ENCODE results near the gene HOXA9.

Gene HOXA9

GRCh38 chr7:27175626-27176523, 10.5 kb upstream of the HOXA9 start:
- no peak for DNase-seq

DNA sequence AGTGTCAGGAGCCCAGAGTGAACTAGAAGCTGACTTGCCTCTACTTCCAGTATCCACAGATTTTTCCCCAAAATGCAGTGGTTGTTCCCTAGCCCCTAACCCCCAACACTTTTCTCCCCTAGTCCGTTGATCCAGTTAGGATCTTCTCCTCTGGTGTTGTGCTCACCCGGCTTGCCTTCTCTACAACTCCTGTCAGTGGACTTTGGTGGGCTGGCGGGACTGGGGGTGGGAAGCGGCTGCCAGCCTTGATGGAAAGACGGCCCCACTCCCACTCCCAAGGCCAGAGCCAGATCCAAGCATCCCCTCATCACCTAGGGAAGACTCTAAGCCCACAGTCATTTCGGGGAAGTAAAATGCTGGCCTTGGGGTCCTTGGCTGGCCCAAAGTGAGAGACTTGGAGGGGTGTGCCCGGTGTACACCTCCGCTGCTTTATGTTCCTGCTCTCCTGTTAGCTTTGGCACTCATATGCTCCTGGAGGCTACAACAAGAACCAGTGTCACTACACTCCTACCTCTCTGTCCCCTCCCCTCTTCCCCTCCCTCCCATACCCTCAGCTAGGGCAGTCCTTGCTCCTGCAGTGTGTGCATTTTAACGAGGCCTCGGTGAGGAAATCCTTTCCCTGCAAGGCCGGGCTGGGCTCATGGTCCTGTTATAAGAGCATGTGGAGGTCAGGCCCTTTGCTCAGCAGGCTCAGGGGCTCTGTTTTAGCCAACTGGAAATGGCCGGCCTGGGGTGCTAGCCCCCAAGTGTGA, 9.7 kb upstream of the HOXA9 start:
- DNase-seq, result peak; percentile 50

GRCh38 chr7:27173956-27174873, 8.9 kb upstream of the HOXA9 start, which contains the start of gene HOXA10:
Gene HOXA10 (minus strand): TSS chr7:27174320. CDS start chr7:27174306, 14 bp downstream.
- peak; percentile 58 for DNase-seq

DNA sequence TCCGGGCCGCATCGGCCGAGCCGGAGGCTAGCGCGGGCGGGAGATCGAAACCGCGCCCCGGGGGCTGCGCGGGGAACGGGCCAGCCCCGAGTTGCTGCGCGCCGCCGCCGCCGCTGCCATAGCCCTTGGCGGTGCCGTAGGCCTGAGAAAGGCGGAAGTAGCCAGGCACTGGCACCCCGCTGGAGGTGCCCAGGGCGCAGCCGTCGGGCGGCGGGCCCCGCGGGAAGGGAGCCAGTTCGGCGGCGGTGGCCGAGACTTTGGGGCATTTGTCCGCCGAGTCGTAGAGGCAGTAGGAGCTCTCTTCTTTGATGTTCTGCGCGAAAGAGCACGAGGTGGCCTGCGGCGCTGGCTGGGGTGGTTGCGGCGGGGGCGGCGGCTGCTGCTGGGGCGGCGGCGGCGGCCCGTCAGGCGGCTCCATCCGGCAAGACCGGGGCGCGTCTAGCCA, 8.2 kb upstream of the HOXA9 start:
- peak; percentile 72 for DNase-seq

DNA sequence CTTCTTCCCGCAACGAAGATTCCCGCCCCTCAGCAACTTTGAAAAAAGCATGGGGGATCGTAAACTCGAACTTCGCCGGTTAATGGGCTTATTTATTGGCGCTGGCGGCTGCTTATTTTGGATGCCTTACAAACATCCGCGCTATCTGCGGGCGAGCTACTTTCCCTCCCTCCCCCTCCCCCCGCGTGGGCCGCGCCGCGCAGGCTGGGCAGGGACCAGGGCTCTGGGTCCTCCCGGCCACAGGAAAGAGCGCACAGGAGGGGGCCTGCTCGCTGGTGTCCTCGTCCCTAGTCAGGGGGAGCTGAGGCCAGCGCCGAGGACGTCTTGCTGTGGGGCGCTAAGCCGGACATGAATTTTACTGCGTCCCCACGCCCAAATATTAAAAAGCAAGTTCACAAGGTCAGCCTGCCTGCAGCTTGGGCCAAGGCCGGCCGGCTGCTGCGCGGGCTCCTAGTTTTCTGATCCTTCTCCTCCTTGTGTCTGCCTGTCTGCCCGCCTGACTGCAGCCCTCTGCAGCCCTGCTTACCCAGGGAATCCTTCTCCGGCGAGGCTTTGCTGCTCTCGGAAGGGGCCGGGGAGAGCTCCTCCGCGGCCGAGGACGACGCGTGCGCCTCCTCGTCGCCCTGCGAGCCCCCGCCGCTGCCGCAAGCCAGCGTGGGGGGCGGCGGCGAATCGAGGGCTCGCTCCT, 7.6 kb upstream of the HOXA9 start:
- DNase-seq, result peak; percentile 68

DNA sequence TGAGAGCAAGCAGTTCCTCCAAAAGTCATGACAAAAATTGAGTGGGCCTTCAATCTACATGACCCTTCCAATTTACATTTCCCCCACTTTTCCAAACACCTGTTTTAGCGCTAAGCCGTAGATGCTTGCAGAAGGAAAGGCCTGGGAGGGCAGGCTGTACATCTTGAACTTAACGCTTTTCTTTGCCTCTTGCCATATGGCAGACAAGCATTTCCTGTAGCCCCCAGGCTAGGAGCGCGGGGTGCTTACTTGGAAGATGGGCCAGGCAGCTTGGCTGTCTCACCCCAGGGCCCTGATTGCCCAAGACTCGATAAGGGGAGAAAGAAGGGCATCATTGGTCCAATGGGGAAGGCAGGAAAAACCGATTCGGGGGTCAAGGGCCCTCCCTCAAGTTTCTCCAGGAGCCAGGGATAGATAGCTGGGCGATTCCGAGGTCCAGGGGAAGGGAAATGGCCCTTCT, 7.0 kb upstream of the HOXA9 start:
- DNase-seq, result peak; percentile 62

DNA sequence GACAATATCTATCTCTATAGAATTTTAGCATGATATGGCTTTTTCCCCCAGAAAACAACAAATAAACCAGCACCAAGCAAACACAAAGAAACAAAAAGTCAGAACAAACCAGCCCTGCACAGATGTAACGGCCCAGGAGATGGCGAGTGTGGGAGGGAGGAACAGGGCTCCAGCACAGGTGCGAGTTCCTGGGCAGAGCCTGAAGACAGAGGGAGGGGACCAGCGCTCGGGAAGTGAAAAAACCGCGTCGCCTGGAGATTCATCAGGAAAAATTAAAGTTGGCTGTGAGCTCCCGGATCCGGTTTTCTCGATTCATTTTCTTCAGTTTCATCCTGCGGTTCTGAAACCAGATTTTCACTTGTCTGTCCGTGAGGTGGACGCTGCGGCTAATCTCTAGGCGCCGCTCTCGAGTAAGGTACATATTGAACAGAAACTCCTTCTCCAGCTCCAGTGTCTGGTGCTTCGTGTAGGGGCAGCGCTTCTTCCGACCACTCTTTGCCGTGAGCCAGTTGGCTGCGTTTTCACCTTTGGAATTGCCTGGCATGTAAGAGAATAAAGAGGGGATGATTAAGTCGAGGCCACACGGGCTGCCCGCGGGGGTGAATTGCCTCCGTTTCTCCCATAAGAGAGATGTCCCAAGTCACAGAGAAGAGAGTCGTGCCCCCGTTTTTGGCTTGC, 6.4 kb upstream of the HOXA9 start:
- peak; percentile 61 for DNase-seq

- peak; percentile 57 for DNase-seq
Measured at GRCh38 chr7:27171325-27171636, 5.9 kb upstream of the HOXA9 start.

DNA sequence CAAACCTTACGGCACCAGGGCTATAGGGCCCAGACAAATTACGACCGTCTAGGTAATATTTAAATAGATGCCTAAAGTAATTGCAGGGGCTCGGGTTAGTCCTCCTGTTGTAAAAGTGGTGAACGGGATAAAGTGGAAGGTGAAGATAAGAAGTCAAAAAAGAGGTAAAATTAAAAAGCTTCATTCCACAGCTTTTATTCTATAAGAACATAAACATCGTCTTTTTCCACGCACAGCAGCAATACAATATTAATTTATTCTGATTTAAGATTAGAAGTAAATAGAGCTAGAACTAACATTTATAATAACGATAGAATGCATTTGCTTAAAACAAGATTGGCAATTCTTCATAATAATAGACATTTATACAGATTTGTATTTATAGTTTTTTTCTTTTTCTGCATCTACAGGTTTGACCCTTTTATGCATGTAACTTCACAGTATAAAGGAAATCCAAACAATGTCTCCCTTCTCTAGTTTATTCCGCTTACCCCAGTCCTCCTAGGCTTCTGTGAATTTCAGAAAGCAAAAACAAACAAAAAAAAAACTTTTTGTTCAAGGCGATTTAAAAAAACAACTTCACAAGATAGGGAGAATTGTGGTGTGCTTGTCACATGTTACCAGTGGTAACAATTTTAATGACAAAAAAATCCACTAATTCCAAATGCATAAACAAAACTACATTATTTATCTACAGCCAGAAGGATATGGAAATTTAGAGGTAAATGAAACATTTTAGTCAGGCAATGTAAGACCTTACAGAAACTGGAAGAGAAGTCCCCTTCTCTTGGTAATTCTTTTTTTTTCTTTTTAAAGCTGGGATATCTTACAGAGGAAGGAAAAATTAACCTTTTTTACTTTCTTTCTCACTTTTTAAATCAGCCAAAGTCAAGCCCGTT, 5.3 kb upstream of the HOXA9 start:
- peak; percentile 47 for DNase-seq

GRCh38 chr7:27169658-27170425, 4.5 kb upstream of the HOXA9 start:
- DNase-seq, result no peak

DNA sequence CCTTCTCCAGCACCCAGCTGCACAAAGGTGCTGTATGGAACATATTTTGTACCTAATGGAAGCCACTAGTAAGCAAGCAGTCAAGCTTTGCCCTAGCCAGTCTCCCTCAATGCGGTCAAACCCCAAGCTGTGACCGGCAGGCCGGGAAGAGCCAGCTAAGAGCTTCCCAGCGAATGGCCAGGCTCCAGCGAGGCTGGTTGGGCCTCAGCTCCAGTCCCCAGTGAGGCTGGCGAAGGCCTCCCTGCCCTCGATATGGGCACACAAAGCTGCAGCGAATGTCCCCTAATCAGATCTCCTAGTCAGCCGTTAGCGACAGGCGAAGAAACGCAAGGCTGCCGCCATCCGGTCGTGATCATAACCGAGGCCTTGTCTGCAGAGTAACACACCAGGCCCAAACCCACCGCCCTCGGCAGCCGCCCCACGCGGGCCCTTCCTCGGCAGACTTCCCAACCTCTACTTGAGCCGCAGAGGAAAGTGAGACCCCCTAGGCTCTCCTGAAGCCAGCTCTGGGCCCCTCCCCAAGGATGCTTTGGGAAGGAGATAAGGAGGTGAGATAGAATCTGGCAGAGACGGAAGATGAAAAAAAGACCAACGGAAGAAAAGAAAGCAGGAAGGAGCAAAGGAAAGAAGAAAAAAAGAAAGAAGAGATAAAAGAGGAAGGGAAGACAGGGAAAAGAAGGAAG, 3.1 kb upstream of the HOXA9 start:
- DNase-seq, result peak; percentile 72

GRCh38 chr7:27167916-27168264, 2.6 kb upstream of the HOXA9 start:
- DNase-seq, result no peak

- no peak for DNase-seq
Measured at GRCh38 chr7:27166531-27167505, 1.5 kb upstream of the HOXA9 start.

DNA sequence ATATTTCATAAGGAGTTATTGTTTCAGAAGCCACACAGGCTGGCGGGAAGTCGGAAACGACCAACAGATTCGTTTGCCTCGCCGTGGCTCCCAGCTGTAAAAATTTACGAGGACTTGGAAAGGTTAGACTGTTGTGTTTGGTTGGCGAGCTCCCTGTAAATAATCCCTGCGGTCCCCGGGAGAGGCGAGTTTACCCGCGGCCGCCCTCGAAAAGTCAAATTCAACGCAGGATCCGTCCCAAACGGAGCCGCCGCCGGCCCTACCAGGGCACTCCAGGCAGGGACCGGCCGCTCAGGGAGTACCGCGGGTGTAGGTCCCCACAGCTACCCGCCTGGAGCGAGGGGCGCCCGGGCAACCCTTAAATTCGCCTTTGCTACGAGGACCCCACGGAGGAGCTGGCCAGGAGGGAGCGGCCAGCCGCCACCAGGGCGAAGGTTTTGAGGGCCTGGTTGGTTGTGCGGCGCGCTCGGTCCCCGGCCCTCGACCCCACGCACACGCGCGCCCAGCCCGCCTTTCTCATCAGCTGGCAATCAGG, 726 bp upstream of the HOXA9 start:
- no peak for DNase-seq

GRCh38 chr7:27164367-27165088, 809 bp downstream of the HOXA9 start:
- no peak for DNase-seq

GRCh38 chr7:27164045-27164366, 1.3 kb downstream of the HOXA9 start:
- no peak for DNase-seq
